Panc1 (cell line): ENCODE data around the gene C12orf75. TPM values are rescaled to one million over a fixed set of nuclear protein-coding genes. Genes with fewer than 3 reads are reported as not detected.

Source experiments
- ATAC-seq: fragments of 200-7000 bp; cut with Tn5 transposase; 2 replicates; pipeline ENCODE4 v1.9.1; 2020; ENCODE audit warnings: mild to moderate bottlenecking, moderate library complexity
- BruUV-seq: library from RNA; stranded (reverse); fragments of 400-500 nt; replicated peaks from 2 replicates; lab custom pipeline; 2021; lab: Mats Ljungman, UMichigan
- CTCF ChIA-PET: fragments of 300-600 bp; sonication (Branson Sonifier 250); formaldehyde crosslinking; loops from one replicate; lab custom pipeline; 2022; ENCODE audit warnings: antibody characterized with exemption; lab: Charles Lee
- POLR2A ChIA-PET: fragments of 300-600 bp; sonication (Branson Sonifier 250); formaldehyde crosslinking; loops from one replicate; lab custom pipeline; 2022; ENCODE audit warnings: antibody characterized with exemption; lab: Charles Lee
- DNase-seq: peaks from one replicate; pipeline ENCODE4 v3.0.0-alpha.2; 2010; ENCODE audit warnings: low read depth, low spot score
- H3K27ac ChIP-seq: 2 replicates; pipeline ENCODE4 v1.5.1; 2011; ENCODE audit warnings: mild to moderate bottlenecking, low read length, inconsistent platforms
- H3K27me3 ChIP-seq: fragments of 200-500 bp; sonication (Bioruptor generic); 2 replicates; pipeline ENCODE4 v1.6.0; 2014; ENCODE audit warnings: low read length, inconsistent platforms; ENCODE audit not compliant: control insufficient read depth, insufficient read depth
- H3K36me3 ChIP-seq: fragments of 200-500 bp; sonication (Bioruptor generic); 2 replicates; pipeline ENCODE4 v1.5.1; 2014; ENCODE audit warnings: inconsistent platforms, mild to moderate bottlenecking, low read length, moderate library complexity; ENCODE audit not compliant: control insufficient read depth, insufficient read depth
- H3K4me1 ChIP-seq: 2 replicates; pipeline ENCODE4 v1.5.1; 2011; ENCODE audit warnings: inconsistent platforms, mild to moderate bottlenecking, low read length, moderate library complexity; ENCODE audit not compliant: control insufficient read depth, insufficient read depth
- H3K4me3 ChIP-seq, 2 experiments: 2 replicates each; pipeline ENCODE4 v1.5.1; 2011 to 2012; ENCODE audit warnings: low read depth in 2 of 2, low read length in 2 of 2, mild to moderate bottlenecking in 2 of 2, inconsistent platforms in 1 of 2, moderate library complexity in 1 of 2
- H3K9me3 ChIP-seq: fragments of 200-500 bp; sonication (Bioruptor generic); 2 replicates; pipeline ENCODE4 v1.5.1; 2014; ENCODE audit warnings: low read depth, mild to moderate bottlenecking, inconsistent platforms, low read length, moderate library complexity; ENCODE audit not compliant: control insufficient read depth, insufficient read depth
- CTCF ChIP-seq: fragments of 450-650 bp; IDR thresholded peaks from 2 replicates; pipeline ENCODE4 v1.5.1; 2017; ENCODE audit warnings: mild to moderate bottlenecking
- POLR2AphosphoS5 ChIP-seq: IDR thresholded peaks from 2 replicates; pipeline ENCODE4 v1.6.1; 2012; ENCODE audit warnings: mild to moderate bottlenecking, low read depth, low read length, moderate library complexity
- REST ChIP-seq, 2 experiments: IDR thresholded peaks; 2 replicates each; pipeline ENCODE4 v1.6.1; 2011 to 2012; ENCODE audit warnings: low read depth in 2 of 2, control low read depth in 1 of 2, low read length in 1 of 2, mild to moderate bottlenecking in 1 of 2, moderate library complexity in 1 of 2; ENCODE audit not compliant: insufficient read depth in 1 of 2
- SIN3A ChIP-seq: IDR thresholded peaks from 2 replicates; pipeline ENCODE4 v1.6.1; 2012; ENCODE audit warnings: low read depth, mild to moderate bottlenecking, low read length, moderate library complexity, borderline replicate concordance; ENCODE audit not compliant: insufficient read depth
- TCF7L2 ChIP-seq: IDR thresholded peaks from 2 replicates; pipeline ENCODE4 v1.6.1; 2011; ENCODE audit warnings: mild to moderate bottlenecking, low read depth, low read length, inconsistent platforms
- in situ Hi-C: cut with HindIII; loops from 2 replicates; pipeline ENCODE4 v1.10.0; 2016; ENCODE audit warnings: low sequenced_read_pairs, low pct_unique_long_range_greater_than_20kb
- intact Hi-C: fragments of 100-400 bp; cut with micrococcal nuclease; formaldehyde crosslinking; loops from one replicate; pipeline ENCODE4 v1.10.0; 2022; ENCODE audit not compliant: unreplicated experiment
- total RNA-seq: library from RNA; stranded (reverse); gene quantifications from one replicate; pipeline ENCODE4 v1.2.1, GENCODE V29; 2021; ENCODE audit not compliant: unreplicated experiment

C12orf75 gene
- total RNA-seq, 1 experiment from 2014 or later: 132 TPM

GRCh38 chr12:105296116-105297089 is 34.1 kb upstream of the C12orf75 start:
- no peak for ATAC-seq
- H3K4me3 ChIP-seq: no peak overlapping the region
- ChIA-PET POLR2A (no interaction called here), CTCF (no interaction called here)
- in situ Hi-C loops (no loop called here), intact Hi-C loops (no loop called here)
- no peaks in the 10 kb centered on the region for H3K9me3 ChIP-seq
- no peaks in the 10 kb centered on the region for H3K4me1 ChIP-seq
- no peak overlapping the region for H3K27ac ChIP-seq
- no TSS peak for BruUV-seq
- TF ChIP-seq SIN3A (no peak), CTCF (no peak), POLR2AphosphoS5 (no peak), TCF7L2 (no peak), REST (IDR thresholded peaks at IDR 0.05; ENCODE audit: insufficient read depth in 1 of 2, low read depth in 2 of 2, low read length in 1 of 2) (no peak)
- no peaks in the 10 kb centered on the region for H3K36me3 ChIP-seq
- H3K27me3 ChIP-seq: no peaks in the 10 kb centered on the region; the same call in 1 of the 2 replicates
- no peak for DNase-seq

DNA sequence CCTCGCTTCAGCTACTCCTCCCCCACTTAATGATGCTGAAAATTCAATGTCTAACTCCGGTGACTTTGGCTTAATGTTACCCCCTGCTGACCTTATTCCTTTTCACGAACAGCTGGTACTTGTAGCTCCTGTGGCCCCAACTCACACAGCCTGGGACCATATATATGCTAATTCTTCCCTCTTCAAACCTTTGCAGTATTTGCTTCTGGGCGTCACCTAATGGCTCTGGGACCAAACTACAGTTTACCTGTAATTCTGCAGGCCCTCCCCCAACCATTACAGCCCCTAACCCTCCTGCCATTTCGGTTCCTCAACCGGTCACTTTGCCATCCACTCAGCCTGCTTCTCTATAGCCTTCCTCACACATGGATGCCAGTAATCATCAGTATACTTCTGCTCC is 29.6 kb upstream of the C12orf75 start:
- TF ChIP-seq POLR2AphosphoS5 (no peak), REST (IDR thresholded peaks at IDR 0.05; ENCODE audit: insufficient read depth in 1 of 2, low read depth in 2 of 2, low read length in 1 of 2) (no peak), SIN3A (no peak), CTCF (no peak), TCF7L2 (no peak)
- CTCF ChIA-PET: no interaction called here
- in situ Hi-C loops: no loop called here
- ATAC-seq (no peak), DNase-seq (no peak)
- POLR2A ChIA-PET: no interaction called here
- H3K4me3 ChIP-seq: no peak overlapping the region
- H3K36me3 ChIP-seq: no peaks in the 10 kb centered on the region
- no peaks in the 10 kb centered on the region for H3K4me1 ChIP-seq
- H3K27ac ChIP-seq: no peak overlapping the region
- no peaks in the 10 kb centered on the region for H3K9me3 ChIP-seq
- H3K27me3 ChIP-seq: no peaks in the 10 kb centered on the region; the same call in 1 of the 2 replicates
- BruUV-seq: no TSS peak
- intact Hi-C loops: no loop called here
